GM06990 (cell line): ENCODE results near the gene DDX59.

Source experiments
- DNase-seq: peaks from one replicate; pipeline ENCODE4 v3.0.0-alpha.2; 2011; ENCODE audit not compliant: insufficient read length; ENCODE audit errors: extremely low read depth
- H3K27me3 ChIP-seq: replicated peaks from 2 replicates; pipeline ENCODE4 v1.6.0; 2011; ENCODE audit warnings: low read length; ENCODE audit not compliant: control insufficient read depth, insufficient read depth
- H3K36me3 ChIP-seq: 2 replicates; pipeline ENCODE4 v1.5.1; 2011; ENCODE audit warnings: low read length; ENCODE audit not compliant: control insufficient read depth, insufficient read depth
- H3K4me3 ChIP-seq: replicated peaks from 2 replicates; pipeline ENCODE4 v1.5.1; 2011; ENCODE audit warnings: low read depth, mild to moderate bottlenecking, control low read depth, low read length
- CTCF ChIP-seq: IDR thresholded peaks from 2 replicates; pipeline ENCODE4 v1.5.1; 2011; ENCODE audit warnings: low read length, control low read depth, mild to moderate bottlenecking, inconsistent platforms; ENCODE audit not compliant: insufficient read depth, poor library complexity, severe bottlenecking

Gene DDX59

DNA sequence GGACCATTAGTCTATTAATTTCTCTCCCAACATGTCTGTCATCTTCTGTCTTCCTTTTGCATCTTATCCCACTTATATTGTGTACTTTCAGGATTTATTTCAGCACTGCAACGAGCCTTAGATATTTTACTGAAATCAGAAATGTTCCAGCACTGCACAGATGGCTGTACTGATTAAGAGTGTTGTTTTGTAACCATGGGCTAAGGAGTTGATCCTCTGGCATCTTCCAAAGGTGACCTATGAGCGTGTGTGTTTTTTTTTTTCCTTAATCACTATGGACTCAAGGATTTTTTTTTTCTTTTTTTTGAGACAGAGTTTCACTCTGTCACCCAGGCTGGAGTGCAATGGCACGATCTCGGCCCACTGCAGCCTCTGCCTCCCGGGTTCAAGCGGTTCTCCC lies 7.1 kb upstream of the DDX59 start:
- DNase-seq: no peak
- Histone ChIP-seq H3K27me3 (no peaks in the 10 kb centered on the region), H3K4me3 (no peak overlapping the region), H3K36me3 (no peaks in the 10 kb centered on the region)
- TF ChIP-seq CTCF: no peak

DNA sequence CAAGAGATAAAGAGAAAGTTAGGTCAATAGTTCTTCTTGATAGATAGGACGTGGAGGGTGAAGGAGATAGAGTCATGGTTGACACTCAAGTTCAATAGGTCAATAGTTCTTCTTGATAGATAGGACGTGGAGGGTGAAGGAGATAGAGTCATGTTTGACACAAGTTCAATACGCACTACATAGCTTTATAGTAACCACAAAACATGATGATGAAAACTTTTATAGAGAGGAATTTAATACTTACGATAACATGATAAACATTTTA lies 5.8 kb upstream of the DDX59 start:
- no peaks in the 10 kb centered on the region for H3K36me3 ChIP-seq
- H3K27me3 ChIP-seq: no peaks in the 10 kb centered on the region
- no peak overlapping the region for H3K4me3 ChIP-seq
- no peak for DNase-seq
- no peak for TF ChIP-seq CTCF

GRCh38 chr1:200674838-200675587 lies 5.3 kb upstream of the DDX59 start:
- no peak for TF ChIP-seq CTCF
- no peak for DNase-seq
- no peaks in the 10 kb centered on the region for H3K27me3 ChIP-seq

DNA sequence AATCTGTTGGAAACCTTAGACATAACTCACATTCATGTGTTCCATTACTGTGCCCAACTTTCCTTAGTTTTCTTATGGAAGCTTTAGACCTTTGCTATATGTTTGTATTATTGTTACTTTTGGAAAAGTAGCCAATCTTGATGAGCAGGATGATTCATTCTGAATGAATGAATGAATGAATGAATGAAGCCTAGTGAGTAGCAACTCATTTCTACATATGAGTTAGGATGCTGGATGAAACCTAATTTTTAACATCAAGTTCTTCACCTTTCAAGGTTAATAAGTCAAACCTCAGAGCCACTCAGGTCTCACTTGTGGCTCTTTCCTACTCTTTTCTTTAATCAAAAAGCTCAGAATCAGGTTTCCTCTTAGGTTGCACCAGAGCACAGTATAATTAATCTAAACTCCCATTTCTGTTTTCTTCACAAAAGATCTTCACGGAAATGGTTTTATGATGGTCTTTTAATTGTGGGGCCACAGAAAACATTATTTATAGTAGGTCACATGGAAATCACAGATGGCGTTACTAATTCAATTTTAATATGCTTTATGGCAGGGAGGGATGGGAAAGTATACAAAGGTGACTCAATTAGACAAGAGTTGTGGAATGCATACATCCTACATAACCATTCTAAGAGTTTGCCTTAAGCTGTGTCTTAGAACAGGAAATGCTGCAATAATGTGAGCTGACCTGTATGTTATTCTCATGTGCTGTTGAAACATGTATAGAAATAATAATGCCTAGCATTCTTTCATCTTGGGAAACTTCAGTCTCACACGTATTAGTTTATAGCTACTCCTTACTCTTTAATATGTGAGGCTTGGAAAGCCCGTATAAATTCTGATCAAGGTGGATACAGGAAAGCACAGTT lies 4.5 kb upstream of the DDX59 start:
- Histone ChIP-seq H3K36me3 (no peaks in the 10 kb centered on the region), H3K4me3 (no peak overlapping the region), H3K27me3 (no peaks in the 10 kb centered on the region)
- DNase-seq: no peak
- TF ChIP-seq CTCF: no peak

More at GRCh38 chr1:200674838-200675587, 5.3 kb upstream of the DDX59 start:
- Histone ChIP-seq H3K36me3 (no peaks in the 10 kb centered on the region), H3K4me3 (no peak overlapping the region)

- H3K27me3 ChIP-seq: no peaks in the 10 kb centered on the region
- no peak for DNase-seq
- H3K36me3 ChIP-seq: peaks cover 1% of the 10 kb centered on the region; the same call in 1 of the 2 replicates
- no peak for TF ChIP-seq CTCF
- H3K4me3 ChIP-seq: no peak overlapping the region
Measured at GRCh38 chr1:200671235-200671786, 1.6 kb upstream of the DDX59 start.
